SK-N-MC (cell line): ENCODE data around the gene CLASP1.
"Not testable (repeated sequence)": the region's sequence is repeated elsewhere in the genome, so short reads cannot be mapped to it uniquely, and the experiment has no call there.

Experiments used
- DNase-seq: peaks from one replicate; pipeline ENCODE4 v3.0.0-alpha.2; 2011; ENCODE audit warnings: low read depth, low spot score
- H3K27ac ChIP-seq: fragments of 200-600 bp; sonication (generic); 2 replicates; pipeline ENCODE4 v1.5.1; 2016; ENCODE audit warnings: mixed run types
- H3K36me3 ChIP-seq: fragments of 200-600 bp; sonication (generic); 2 replicates; pipeline ENCODE4 v1.6.1; 2017; ENCODE audit warnings: antibody characterized with exemption, low read length, mixed read lengths; ENCODE audit not compliant: insufficient read depth
- H3K4me3 ChIP-seq: fragments of 200-600 bp; sonication (generic); 2 replicates; pipeline ENCODE4 v1.5.1; 2016
- H3K9ac ChIP-seq: fragments of 200-600 bp; sonication (generic); 2 replicates; pipeline ENCODE4 v1.8.0; 2017; ENCODE audit warnings: mixed run types, mixed read lengths; ENCODE audit not compliant: insufficient read length
- H3K9me3 ChIP-seq: fragments of 200-600 bp; sonication (generic); 2 replicates; pipeline ENCODE4 v1.6.1; 2017; ENCODE audit warnings: low read depth, mild to moderate bottlenecking, antibody characterized with exemption, low read length, moderate library complexity, mixed read lengths
- EZH2 ChIP-seq: fragments of 200-600 bp; sonication (generic); IDR thresholded peaks from one replicate; pipeline ENCODE4 v1.6.1; 2017; ENCODE audit warnings: antibody characterized with exemption
- FOXP2 ChIP-seq: optimal IDR thresholded peaks from 2 replicates; pipeline ENCODE3; 2011; ENCODE audit warnings: mild to moderate bottlenecking, moderate library complexity; ENCODE audit not compliant: insufficient read depth; ENCODE audit errors: extremely low read length, control extremely low read depth
- POLR2AphosphoS5 ChIP-seq: IDR thresholded peaks from 2 replicates; pipeline ENCODE4 v1.6.1; 2012; ENCODE audit warnings: mild to moderate bottlenecking, low read depth, low read length, borderline replicate concordance

Gene CLASP1

DNA sequence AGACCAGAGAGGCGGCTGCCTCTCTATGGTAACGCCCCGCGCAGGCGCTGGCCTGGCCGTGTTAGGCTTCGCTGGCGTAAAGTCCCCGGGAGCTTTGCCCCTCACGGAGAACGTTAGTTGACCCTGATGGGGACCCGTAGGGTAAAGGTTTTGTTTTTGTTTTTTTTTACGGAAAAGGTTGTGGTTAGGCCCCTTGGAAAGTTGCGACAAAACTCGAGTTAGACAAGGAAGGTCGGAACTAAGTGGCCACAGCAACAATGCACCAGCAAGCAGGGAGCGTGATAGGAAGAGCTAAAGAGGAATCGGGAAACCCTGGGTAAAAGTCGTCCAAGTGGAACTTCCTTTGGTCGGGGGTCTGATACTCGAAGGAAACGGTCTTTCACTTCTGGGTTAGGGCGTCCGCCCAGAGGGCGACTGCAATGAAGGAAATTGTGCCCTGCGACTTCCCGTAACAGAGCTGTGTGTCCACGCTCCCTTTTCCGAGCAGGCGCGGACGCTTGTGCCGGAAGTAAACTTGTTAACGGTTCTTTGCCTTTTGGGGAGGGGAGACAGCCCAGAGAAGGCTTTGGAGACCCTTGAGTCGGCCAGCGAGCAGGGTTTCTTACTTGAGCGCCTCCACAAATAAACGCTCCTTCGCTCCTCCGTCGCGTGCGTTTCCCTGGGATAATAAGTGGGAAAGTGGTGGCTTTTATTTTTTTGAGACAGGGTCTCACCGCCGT lies 493 bp upstream of the CLASP1 start:
- peak overlapping the region; percentile 86 for H3K4me3 ChIP-seq
- H3K36me3 ChIP-seq = no peaks in the 10 kb centered on the region
- no peaks in the 10 kb centered on the region for H3K9me3 ChIP-seq
- H3K9ac ChIP-seq = peak overlapping the region; percentile 95
- peak; percentile 85 for TF ChIP-seq POLR2AphosphoS5
- no peak for TF ChIP-seq EZH2
- peak; percentile 81 for DNase-seq
- peak overlapping the region; percentile 96 for H3K27ac ChIP-seq

GRCh38 chr2:121648206-121649148 lies 785 bp downstream of the CLASP1 start:
- H3K27ac ChIP-seq = peak overlapping the region; percentile 96

DNA sequence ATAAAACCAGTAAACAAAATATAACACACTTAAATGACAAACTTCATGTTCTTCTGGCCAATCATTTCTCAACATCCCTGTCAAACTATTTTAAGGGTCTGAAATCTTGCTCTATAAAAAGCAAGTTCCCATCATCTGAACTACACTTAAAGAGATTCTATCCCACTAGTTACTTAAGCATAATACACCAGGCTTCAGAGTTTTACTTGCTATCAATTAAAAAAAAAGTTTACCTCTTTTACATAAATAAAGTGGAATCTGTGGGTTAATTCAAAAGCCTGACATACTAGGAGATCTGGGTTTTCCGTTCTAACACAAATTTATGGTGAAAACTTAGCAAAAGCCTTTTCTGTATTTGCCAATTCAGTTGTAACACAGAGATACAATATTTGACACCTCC lies 1.9 kb downstream of the CLASP1 start:
- Histone ChIP-seq H3K27ac (no peak overlapping the region), H3K4me3 (peak overlapping the region; percentile 86), H3K9me3 (no peaks in the 10 kb centered on the region), H3K36me3 (no peaks in the 10 kb centered on the region; the same call in 1 of the 2 replicates), H3K9ac (peak overlapping the region; percentile 95)
- no peak for DNase-seq
- TF ChIP-seq POLR2AphosphoS5 (no peak), EZH2 (no peak), FOXP2 (no peak)

More at GRCh38 chr2:121648206-121649148, 785 bp downstream of the CLASP1 start:
- H3K9me3 ChIP-seq = no peaks in the 10 kb centered on the region
- DNase-seq = no peak
- TF ChIP-seq FOXP2 = no peak
- TF ChIP-seq EZH2 = no peak
- no peak for TF ChIP-seq POLR2AphosphoS5
- H3K4me3 ChIP-seq = peak overlapping the region; percentile 86
- no peaks in the 10 kb centered on the region for H3K36me3 ChIP-seq
- peak overlapping the region; percentile 95 for H3K9ac ChIP-seq

- H3K9ac ChIP-seq = no peak overlapping the region
- no peaks in the 10 kb centered on the region for H3K9me3 ChIP-seq
- DNase-seq = no peak
- H3K27ac ChIP-seq = no peak overlapping the region
- TF ChIP-seq EZH2 (no peak), POLR2AphosphoS5 (no peak), FOXP2 (no peak)
- H3K4me3 ChIP-seq = no peak overlapping the region
- peaks cover 6% of the 10 kb centered on the region; the same call in 1 of the 2 replicates for H3K36me3 ChIP-seq
These were observed 4.5 kb downstream of the CLASP1 start for GRCh38 chr2:121644715-121645114.

GRCh38 chr2:121643877-121644276 lies 5.4 kb downstream of the CLASP1 start:
- Histone ChIP-seq H3K9ac (no peak overlapping the region), H3K36me3 (peaks cover 11% of the 10 kb centered on the region), H3K9me3 (no peaks in the 10 kb centered on the region), H3K4me3 (no peak overlapping the region), H3K27ac (no peak overlapping the region)
- TF ChIP-seq POLR2AphosphoS5 = no peak
- no peak for TF ChIP-seq FOXP2
- no peak for TF ChIP-seq EZH2
- DNase-seq = no peak

DNA sequence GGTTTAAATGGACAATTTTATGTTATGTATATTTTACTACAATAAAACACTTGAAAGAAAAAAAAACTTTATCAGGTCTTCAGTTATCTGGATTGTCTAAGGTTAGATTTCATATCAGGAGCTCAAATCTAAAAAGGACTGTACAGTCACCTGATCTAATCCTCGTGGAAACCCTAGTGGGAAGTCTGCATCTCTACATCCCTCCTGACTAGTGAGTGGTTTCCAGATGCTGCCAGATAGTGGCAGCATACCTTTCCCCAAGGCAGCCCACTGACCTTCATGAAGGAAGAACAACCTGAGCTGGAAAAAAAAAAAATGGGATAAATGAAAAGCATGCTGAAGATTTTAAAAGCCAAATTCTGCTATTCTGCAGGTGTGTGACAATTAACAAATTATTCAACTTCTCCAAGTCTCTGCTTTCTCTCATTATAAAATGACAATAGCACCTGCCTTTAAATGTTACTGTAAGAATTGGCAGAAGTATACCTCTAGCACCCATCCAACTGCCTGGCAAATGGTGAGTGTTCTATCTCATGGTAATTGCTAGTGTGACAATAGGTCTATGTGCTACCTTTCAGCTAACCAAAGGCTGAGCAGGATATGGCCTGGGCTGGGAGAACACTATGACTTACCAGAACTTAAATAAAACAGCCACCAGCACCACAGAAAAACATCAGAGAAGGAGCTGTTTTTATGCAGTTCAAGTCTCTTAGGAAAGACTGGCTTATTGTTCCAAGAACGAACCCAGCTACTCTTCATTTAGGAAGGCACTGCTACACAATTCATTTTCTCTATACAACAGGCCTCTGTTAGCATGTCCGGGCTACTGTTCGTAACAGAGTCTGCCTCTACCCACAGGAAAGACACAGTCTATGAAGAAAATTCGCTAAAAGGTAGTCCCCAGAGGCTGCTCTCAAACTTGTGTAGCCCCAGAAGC lies 8.6 kb downstream of the CLASP1 start:
- no peak overlapping the region for H3K4me3 ChIP-seq
- peaks cover 14% of the 10 kb centered on the region for H3K36me3 ChIP-seq
- no peak for DNase-seq
- H3K27ac ChIP-seq = peak overlapping the region; percentile 39; the same call in 1 of the 2 replicates
- H3K9ac ChIP-seq = no peak overlapping the region
- TF ChIP-seq POLR2AphosphoS5 (no peak), EZH2 (no peak), FOXP2 (no peak)
- no peaks in the 10 kb centered on the region for H3K9me3 ChIP-seq

DNA sequence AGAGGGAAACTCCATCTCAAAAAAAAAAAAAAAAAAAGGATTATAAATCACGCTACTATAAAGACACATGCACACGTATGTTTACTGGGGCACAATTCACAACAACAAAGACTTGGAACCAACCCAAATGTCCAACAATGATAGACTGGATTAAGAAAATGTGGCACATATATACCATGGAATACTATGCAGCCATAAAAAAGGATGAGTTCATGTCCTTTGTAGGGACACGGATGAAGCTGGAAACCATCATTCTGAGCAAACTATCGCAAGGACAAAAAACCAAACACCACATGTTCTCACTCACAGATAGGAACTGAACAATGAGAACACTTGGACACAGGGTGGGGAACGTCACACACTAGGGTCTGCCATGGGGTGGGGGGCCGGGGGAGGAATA lies 9.4 kb downstream of the CLASP1 start:
- H3K9ac ChIP-seq, H3K9me3 ChIP-seq, H3K4me3 ChIP-seq, DNase-seq, H3K27ac ChIP-seq: not testable (repeated sequence)
- peaks cover 14% of the 10 kb centered on the region for H3K36me3 ChIP-seq

GRCh38 chr2:121638333-121638732 lies 10.9 kb downstream of the CLASP1 start:
- no peak for TF ChIP-seq FOXP2
- TF ChIP-seq POLR2AphosphoS5 = no peak
- TF ChIP-seq EZH2 = no peak
- H3K4me3 ChIP-seq = no peak overlapping the region
- H3K9ac ChIP-seq = no peak overlapping the region
- no peaks in the 10 kb centered on the region for H3K9me3 ChIP-seq
- peaks cover 14% of the 10 kb centered on the region for H3K36me3 ChIP-seq
- H3K27ac ChIP-seq = no peak overlapping the region
- no peak for DNase-seq
